IMR-90 (cell line): Measurements from ENCODE around the gene POLE4. TPM values are rescaled to one million over a fixed set of nuclear protein-coding genes. Genes with fewer than 3 reads are reported as not detected.
A peak's percentile ranks its signal among the peaks of the same experiment; 100 is the strongest.

ENCODE experiments used
- MAFK ChIP-seq: IDR thresholded peaks from 2 replicates; pipeline ENCODE4 v1.6.1; 2012; ENCODE audit warnings: low read depth, low read length, improper control_type of control experiment
- MAZ ChIP-seq: IDR thresholded peaks from 2 replicates; pipeline ENCODE4 v1.6.1; 2012; ENCODE audit warnings: low read depth, mild to moderate bottlenecking, low read length, improper control_type of control experiment, moderate library complexity, borderline replicate concordance
- USF2 ChIP-seq: fragments of 150-350 bp; IDR thresholded peaks from 2 replicates; pipeline ENCODE4 v1.6.1; 2017; ENCODE audit warnings: mild to moderate bottlenecking, antibody characterized with exemption, low read length, low read depth
- polyA plus RNA-seq, 3 experiments: library from polyadenylated mRNA; depleted of rRNA; stranded (reverse); fragments of >200 nt; gene quantifications; 2 replicates each; pipeline ENCODE4 v1.2.3, GENCODE V29; 2012; ENCODE audit warnings: low replicate concordance in 1 of 3
- total RNA-seq: library from RNA; depleted of rRNA; stranded (reverse); fragments of >200 nt; gene quantifications from 2 replicates; pipeline ENCODE4 v1.2.3, GENCODE V29; 2012

POLE4 gene
- total and polyA plus RNA-seq, 2 of the 4 experiments (the other 2 are of a cell fraction) = 9.0 to 23.9 TPM

GRCh38 chr2:74958274-74959105 is at the start of gene POLE4 (continued):
- TF ChIP-seq MAZ = peak; percentile 64; the same call in 1 of the 2 replicates
- peak; percentile 11; the same call in 1 of the 2 replicates for TF ChIP-seq USF2
- no peak for TF ChIP-seq MAFK
